Uterus (tissue), 2 donors: ENCODE results near the gene RAB6C.

Source experiments
- POLR2A ChIP-seq, 2 donors: fragments of 450-650 bp; IDR thresholded peaks; one replicate each; pipeline ENCODE4 v1.6.1; 2016; ENCODE audit warnings: antibody characterized with exemption in 2 of 2, mild to moderate bottlenecking in 1 of 2, moderate library complexity in 1 of 2
- TF ChIP-seq, protein P1 (sequence below), 4 experiments: fragments of 200-600 bp in 2 of 4; fragments of 450-650 bp in 2 of 4; sonication (generic) in 2 of 4; IDR thresholded peaks; one replicate each; pipeline ENCODE4 v1.5.1; 2016 to 2019; ENCODE audit warnings: antibody characterized with exemption in 4 of 4, mild to moderate bottlenecking in 2 of 4, moderate library complexity in 1 of 4

DNA sequence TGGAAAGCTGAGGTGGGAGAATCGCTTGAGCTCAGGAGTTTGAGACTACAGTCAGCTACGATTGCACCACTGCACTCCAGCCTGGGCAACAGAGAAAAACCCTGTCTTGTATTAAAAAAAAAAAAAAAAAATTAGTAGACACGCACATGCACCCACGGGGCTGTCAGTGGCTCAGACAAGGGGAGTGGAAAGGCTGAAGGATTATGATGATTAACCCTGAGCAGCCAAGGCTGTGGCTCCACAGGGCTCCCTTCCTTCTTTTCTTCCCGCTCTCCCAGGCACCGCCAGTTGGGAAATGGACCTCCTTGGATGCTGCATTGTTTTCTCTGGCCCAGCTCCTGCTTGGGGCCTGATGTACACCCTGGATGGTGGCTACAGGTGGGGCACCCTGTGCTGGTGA, 49.0 kb upstream of the RAB6C start:
- TF ChIP-seq, protein P1, sequence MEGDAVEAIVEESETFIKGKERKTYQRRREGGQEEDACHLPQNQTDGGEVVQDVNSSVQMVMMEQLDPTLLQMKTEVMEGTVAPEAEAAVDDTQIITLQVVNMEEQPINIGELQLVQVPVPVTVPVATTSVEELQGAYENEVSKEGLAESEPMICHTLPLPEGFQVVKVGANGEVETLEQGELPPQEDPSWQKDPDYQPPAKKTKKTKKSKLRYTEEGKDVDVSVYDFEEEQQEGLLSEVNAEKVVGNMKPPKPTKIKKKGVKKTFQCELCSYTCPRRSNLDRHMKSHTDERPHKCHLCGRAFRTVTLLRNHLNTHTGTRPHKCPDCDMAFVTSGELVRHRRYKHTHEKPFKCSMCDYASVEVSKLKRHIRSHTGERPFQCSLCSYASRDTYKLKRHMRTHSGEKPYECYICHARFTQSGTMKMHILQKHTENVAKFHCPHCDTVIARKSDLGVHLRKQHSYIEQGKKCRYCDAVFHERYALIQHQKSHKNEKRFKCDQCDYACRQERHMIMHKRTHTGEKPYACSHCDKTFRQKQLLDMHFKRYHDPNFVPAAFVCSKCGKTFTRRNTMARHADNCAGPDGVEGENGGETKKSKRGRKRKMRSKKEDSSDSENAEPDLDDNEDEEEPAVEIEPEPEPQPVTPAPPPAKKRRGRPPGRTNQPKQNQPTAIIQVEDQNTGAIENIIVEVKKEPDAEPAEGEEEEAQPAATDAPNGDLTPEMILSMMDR (IDR thresholded peaks at IDR 0.05) = no peak
- no peak for TF ChIP-seq POLR2A (IDR thresholded peaks at IDR 0.05)
